Measurements from ENCODE around the gene DEFB132.
A peak's percentile ranks its signal among the peaks of the same experiment; 100 is the strongest.

The DEFB132 gene

GRCh38 chr20:263701-264100, 6.2 kb downstream of the DEFB132 start:
- Histone ChIP-seq H3K4me1 (ENCODE audit: control insufficient read depth, insufficient read depth, low read length) (no peaks in the 10 kb centered on the region), H3K27ac (ENCODE audit: low read depth, low read length) (no peak overlapping the region), H3K9me3 (ENCODE audit: control insufficient read depth, insufficient read depth, low read length) (no peaks in the 10 kb centered on the region), H3K27me3 (ENCODE audit: control insufficient read depth, insufficient read depth, low read length) (peaks cover 62% of the 10 kb centered on the region), H3K9ac (ENCODE audit: low read depth, low read length) (no peak overlapping the region), H3K36me3 (ENCODE audit: control insufficient read depth, insufficient read depth, low read length) (no peaks in the 10 kb centered on the region), H3K4me3 (ENCODE audit: low read depth, low read length) (no peak overlapping the region)

GRCh38 chr20:266596-267562, 9.4 kb downstream of the DEFB132 start:
- peaks cover 40% of the 10 kb centered on the region for H3K27me3 ChIP-seq (ENCODE audit: control insufficient read depth, insufficient read depth, low read length)

GRCh38 chr20:270517-270916, 13.0 kb downstream of the DEFB132 start:
- Histone ChIP-seq H3K36me3 (ENCODE audit: control insufficient read depth, insufficient read depth, low read length) (peaks cover under 1% of the 10 kb centered on the region), H3K9ac (ENCODE audit: low read depth, low read length) (no peak overlapping the region), H3K4me3 (ENCODE audit: low read depth, low read length) (no peak overlapping the region), H3K4me1 (ENCODE audit: control insufficient read depth, insufficient read depth, low read length) (no peaks in the 10 kb centered on the region), H3K27me3 (ENCODE audit: control insufficient read depth, insufficient read depth, low read length) (peaks cover 19% of the 10 kb centered on the region), H3K27ac (ENCODE audit: low read depth, low read length) (no peak overlapping the region), H3K9me3 (ENCODE audit: control insufficient read depth, insufficient read depth, low read length) (no peaks in the 10 kb centered on the region)

More at GRCh38 chr20:266596-267562, 9.4 kb downstream of the DEFB132 start:
- no peaks in the 10 kb centered on the region for H3K4me1 ChIP-seq (ENCODE audit: control insufficient read depth, insufficient read depth, low read length)
- H3K36me3 ChIP-seq (ENCODE audit: control insufficient read depth, insufficient read depth, low read length), result no peaks in the 10 kb centered on the region
- no peak overlapping the region for H3K27ac ChIP-seq (ENCODE audit: low read depth, low read length)
- H3K9me3 ChIP-seq (ENCODE audit: control insufficient read depth, insufficient read depth, low read length), result no peaks in the 10 kb centered on the region
- H3K4me3 ChIP-seq (ENCODE audit: low read depth, low read length), result peak overlapping the region; percentile 52
- peak overlapping the region; percentile 39; the same call in 1 of the 2 replicates for H3K9ac ChIP-seq (ENCODE audit: low read depth, low read length)

GRCh38 chr20:271069-271468, 13.5 kb downstream of the DEFB132 start:
- Histone ChIP-seq H3K27ac (ENCODE audit: low read depth, low read length) (no peak overlapping the region), H3K9ac (ENCODE audit: low read depth, low read length) (no peak overlapping the region), H3K27me3 (ENCODE audit: control insufficient read depth, insufficient read depth, low read length) (peaks cover 13% of the 10 kb centered on the region), H3K4me1 (ENCODE audit: control insufficient read depth, insufficient read depth, low read length) (no peaks in the 10 kb centered on the region), H3K4me3 (ENCODE audit: low read depth, low read length) (no peak overlapping the region), H3K36me3 (ENCODE audit: control insufficient read depth, insufficient read depth, low read length) (peaks cover 6% of the 10 kb centered on the region), H3K9me3 (ENCODE audit: control insufficient read depth, insufficient read depth, low read length) (no peaks in the 10 kb centered on the region)

GRCh38 chr20:271528-271927, 14.0 kb downstream of the DEFB132 start:
- H3K27ac ChIP-seq (ENCODE audit: low read depth, low read length), result no peak overlapping the region
- H3K9ac ChIP-seq (ENCODE audit: low read depth, low read length), result no peak overlapping the region
- no peak overlapping the region for H3K4me3 ChIP-seq (ENCODE audit: low read depth, low read length)
- H3K9me3 ChIP-seq (ENCODE audit: control insufficient read depth, insufficient read depth, low read length), result no peaks in the 10 kb centered on the region
- H3K27me3 ChIP-seq (ENCODE audit: control insufficient read depth, insufficient read depth, low read length), result peaks cover 9% of the 10 kb centered on the region
- peaks cover 10% of the 10 kb centered on the region for H3K36me3 ChIP-seq (ENCODE audit: control insufficient read depth, insufficient read depth, low read length)
- no peaks in the 10 kb centered on the region for H3K4me1 ChIP-seq (ENCODE audit: control insufficient read depth, insufficient read depth, low read length)

- Histone ChIP-seq H3K27me3 (ENCODE audit: control insufficient read depth, insufficient read depth, low read length) (no peaks in the 10 kb centered on the region; the same call in 1 of the 2 replicates), H3K27ac (ENCODE audit: low read depth, low read length) (no peak overlapping the region), H3K9ac (ENCODE audit: low read depth, low read length) (no peak overlapping the region), H3K4me1 (ENCODE audit: control insufficient read depth, insufficient read depth, low read length) (no peaks in the 10 kb centered on the region), H3K36me3 (ENCODE audit: control insufficient read depth, insufficient read depth, low read length) (peaks cover 22% of the 10 kb centered on the region), H3K9me3 (ENCODE audit: control insufficient read depth, insufficient read depth, low read length) (no peaks in the 10 kb centered on the region), H3K4me3 (ENCODE audit: low read depth, low read length) (no peak overlapping the region)
Measured at GRCh38 chr20:272718-273117, 15.2 kb downstream of the DEFB132 start.

- Histone ChIP-seq H3K4me1 (ENCODE audit: control insufficient read depth, insufficient read depth, low read length) (peaks cover 9% of the 10 kb centered on the region; the same call in 1 of the 2 replicates), H3K36me3 (ENCODE audit: control insufficient read depth, insufficient read depth, low read length) (peaks cover 28% of the 10 kb centered on the region), H3K9ac (ENCODE audit: low read depth, low read length) (no peak overlapping the region), H3K27me3 (ENCODE audit: control insufficient read depth, insufficient read depth, low read length) (peaks cover 2% of the 10 kb centered on the region; the same call in 1 of the 2 replicates), H3K9me3 (ENCODE audit: control insufficient read depth, insufficient read depth, low read length) (no peaks in the 10 kb centered on the region), H3K4me3 (ENCODE audit: low read depth, low read length) (no peak overlapping the region), H3K27ac (ENCODE audit: low read depth, low read length) (no peak overlapping the region)
Measured at GRCh38 chr20:273884-274283, 16.4 kb downstream of the DEFB132 start.

- peaks cover 28% of the 10 kb centered on the region for H3K36me3 ChIP-seq (ENCODE audit: control insufficient read depth, insufficient read depth, low read length)
Measured at GRCh38 chr20:275791-276190, 18.3 kb downstream of the DEFB132 start.

GRCh38 chr20:276620-277495, 19.3 kb downstream of the DEFB132 start:
- Histone ChIP-seq H3K9ac (ENCODE audit: low read depth, low read length) (no peak overlapping the region), H3K9me3 (ENCODE audit: control insufficient read depth, insufficient read depth, low read length) (no peaks in the 10 kb centered on the region), H3K4me1 (ENCODE audit: control insufficient read depth, insufficient read depth, low read length) (peaks cover 9% of the 10 kb centered on the region; the same call in 1 of the 2 replicates), H3K36me3 (ENCODE audit: control insufficient read depth, insufficient read depth, low read length) (peaks cover 28% of the 10 kb centered on the region), H3K4me3 (ENCODE audit: low read depth, low read length) (no peak overlapping the region), H3K27ac (ENCODE audit: low read depth, low read length) (no peak overlapping the region), H3K27me3 (ENCODE audit: control insufficient read depth, insufficient read depth, low read length) (peaks cover 14% of the 10 kb centered on the region)

More at GRCh38 chr20:275791-276190, 18.3 kb downstream of the DEFB132 start:
- peaks cover 4% of the 10 kb centered on the region; the same call in 1 of the 2 replicates for H3K27me3 ChIP-seq (ENCODE audit: control insufficient read depth, insufficient read depth, low read length)
- H3K9me3 ChIP-seq (ENCODE audit: control insufficient read depth, insufficient read depth, low read length), result no peaks in the 10 kb centered on the region
- peaks cover 9% of the 10 kb centered on the region; the same call in 1 of the 2 replicates for H3K4me1 ChIP-seq (ENCODE audit: control insufficient read depth, insufficient read depth, low read length)
- no peak overlapping the region for H3K9ac ChIP-seq (ENCODE audit: low read depth, low read length)
- no peak overlapping the region for H3K4me3 ChIP-seq (ENCODE audit: low read depth, low read length)
- no peak overlapping the region for H3K27ac ChIP-seq (ENCODE audit: low read depth, low read length)

GRCh38 chr20:277496-277781, 19.9 kb downstream of the DEFB132 start:
- H3K4me3 ChIP-seq (ENCODE audit: low read depth, low read length), result no peak overlapping the region
- no peak overlapping the region for H3K9ac ChIP-seq (ENCODE audit: low read depth, low read length)
- H3K27me3 ChIP-seq (ENCODE audit: control insufficient read depth, insufficient read depth, low read length), result peaks cover 20% of the 10 kb centered on the region
- H3K36me3 ChIP-seq (ENCODE audit: control insufficient read depth, insufficient read depth, low read length), result peaks cover 32% of the 10 kb centered on the region
- peaks cover 9% of the 10 kb centered on the region; the same call in 1 of the 2 replicates for H3K4me1 ChIP-seq (ENCODE audit: control insufficient read depth, insufficient read depth, low read length)
- H3K27ac ChIP-seq (ENCODE audit: low read depth, low read length), result no peak overlapping the region
- H3K9me3 ChIP-seq (ENCODE audit: control insufficient read depth, insufficient read depth, low read length), result no peaks in the 10 kb centered on the region
